ENCODE results near the gene TCEA2.

Gene TCEA2

GRCh38 chr20:64067733-64068307, 4.8 kb downstream of the TCEA2 start:
- TF ChIP-seq EP300 (IDR thresholded peaks at IDR 0.05; ENCODE audit: borderline replicate concordance) = no peak
- TF ChIP-seq FOXM1 (IDR thresholded peaks at IDR 0.05; ENCODE audit: borderline replicate concordance, low read depth) = no peak
- no peak for TF ChIP-seq ZBTB7A (IDR thresholded peaks at IDR 0.05; ENCODE audit: low read depth)
- TF ChIP-seq YY1 (IDR thresholded peaks at IDR 0.05; ENCODE audit: low read depth) = no peak
- TF ChIP-seq TCF12 (IDR thresholded peaks at IDR 0.05; ENCODE audit: low read depth) = no peak
- TF ChIP-seq EGR1 (IDR thresholded peaks at IDR 0.05) = no peak
- TF ChIP-seq RAD21 (IDR thresholded peaks at IDR 0.05; ENCODE audit: low read depth) = no peak
- TF ChIP-seq, protein P1, sequence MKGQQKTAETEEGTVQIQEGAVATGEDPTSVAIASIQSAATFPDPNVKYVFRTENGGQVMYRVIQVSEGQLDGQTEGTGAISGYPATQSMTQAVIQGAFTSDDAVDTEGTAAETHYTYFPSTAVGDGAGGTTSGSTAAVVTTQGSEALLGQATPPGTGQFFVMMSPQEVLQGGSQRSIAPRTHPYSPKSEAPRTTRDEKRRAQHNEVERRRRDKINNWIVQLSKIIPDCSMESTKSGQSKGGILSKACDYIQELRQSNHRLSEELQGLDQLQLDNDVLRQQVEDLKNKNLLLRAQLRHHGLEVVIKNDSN (IDR thresholded peaks at IDR 0.05) = no peak
- no peak for TF ChIP-seq TAF1 (IDR thresholded peaks at IDR 0.05; ENCODE audit: low read depth)
- TF ChIP-seq NFIC (IDR thresholded peaks at IDR 0.05) = no peak
- TF ChIP-seq MAX (IDR thresholded peaks at IDR 0.05) = no peak
- TF ChIP-seq TEAD4 (IDR thresholded peaks at IDR 0.05) = no peak
- no peak for TF ChIP-seq CEBPB (IDR thresholded peaks at IDR 0.05)
- no peak for TF ChIP-seq REST (IDR thresholded peaks at IDR 0.05; ENCODE audit: low read depth)
- no peak for TF ChIP-seq CREB1 (IDR thresholded peaks at IDR 0.05; ENCODE audit: low read depth)

DNA sequence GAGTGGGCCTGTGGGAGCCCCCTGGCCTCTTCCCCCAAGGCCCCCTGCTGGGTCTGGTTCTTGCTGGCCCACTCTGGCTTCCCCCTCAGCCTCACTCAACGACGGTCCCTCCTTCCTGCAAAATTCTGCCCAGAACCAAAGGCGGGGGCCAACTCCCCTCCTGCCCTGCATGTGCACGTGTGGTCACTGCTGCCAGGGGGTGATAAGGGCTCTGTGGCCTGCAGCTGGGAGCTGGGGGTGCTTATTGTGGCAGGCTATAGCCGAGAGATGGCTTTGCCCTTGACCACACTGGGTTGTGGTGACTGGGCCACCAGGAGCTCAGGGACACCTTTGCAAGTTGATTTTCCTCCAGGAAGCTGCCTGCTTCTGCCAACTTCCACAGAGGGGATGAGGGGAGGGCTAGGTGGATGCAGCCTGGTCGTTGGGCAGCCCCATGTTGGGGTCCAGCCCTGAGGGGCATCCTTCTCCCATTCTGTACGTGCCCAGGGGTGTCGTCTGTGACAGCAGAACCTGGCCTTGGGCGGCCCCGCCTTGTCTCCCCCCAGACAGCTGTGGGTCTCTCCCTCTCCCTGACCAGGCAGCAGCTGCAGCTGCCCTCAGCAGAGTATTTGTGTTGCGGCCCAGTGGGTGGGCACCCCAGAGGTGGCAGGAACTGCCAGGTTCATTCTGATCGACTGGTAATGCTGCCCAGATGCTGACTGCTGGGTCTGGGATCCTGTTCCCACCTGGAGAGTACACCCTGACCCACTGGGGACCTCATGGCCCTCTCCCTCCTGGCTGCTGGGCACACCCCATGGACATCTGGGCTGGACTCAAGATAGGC, 5.6 kb downstream of the TCEA2 start:
- TF ChIP-seq EP300 (IDR thresholded peaks at IDR 0.05; ENCODE audit: borderline replicate concordance) (no peak), REST (IDR thresholded peaks at IDR 0.05; ENCODE audit: low read depth) (no peak), ZBTB7A (IDR thresholded peaks at IDR 0.05; ENCODE audit: low read depth) (no peak), MAX (IDR thresholded peaks at IDR 0.05) (no peak), TEAD4 (IDR thresholded peaks at IDR 0.05) (no peak), CREB1 (IDR thresholded peaks at IDR 0.05; ENCODE audit: low read depth) (no peak), FOXM1 (IDR thresholded peaks at IDR 0.05; ENCODE audit: borderline replicate concordance, low read depth) (no peak), YY1 (IDR thresholded peaks at IDR 0.05; ENCODE audit: low read depth) (no peak), CEBPB (IDR thresholded peaks at IDR 0.05) (no peak), TCF12 (IDR thresholded peaks at IDR 0.05; ENCODE audit: low read depth) (no peak), TAF1 (IDR thresholded peaks at IDR 0.05; ENCODE audit: low read depth) (no peak), EGR1 (IDR thresholded peaks at IDR 0.05) (no peak)
- TF ChIP-seq, protein P1 (IDR thresholded peaks at IDR 0.05) = no peak

GRCh38 chr20:64069209-64069613, 6.2 kb downstream of the TCEA2 start:
- TF ChIP-seq TCF12 (IDR thresholded peaks at IDR 0.05; ENCODE audit: low read depth) = no peak
- TF ChIP-seq TAF1 (IDR thresholded peaks at IDR 0.05; ENCODE audit: low read depth) = no peak
- TF ChIP-seq ZBTB7A (IDR thresholded peaks at IDR 0.05; ENCODE audit: low read depth) = no peak

GRCh38 chr20:64069614-64070243, 6.7 kb downstream of the TCEA2 start:
- TF ChIP-seq EGR1 (IDR thresholded peaks at IDR 0.05) (no peak), RAD21 (IDR thresholded peaks at IDR 0.05; ENCODE audit: low read depth) (peak; percentile 25; the same call in 1 of the 2 replicates)

DNA sequence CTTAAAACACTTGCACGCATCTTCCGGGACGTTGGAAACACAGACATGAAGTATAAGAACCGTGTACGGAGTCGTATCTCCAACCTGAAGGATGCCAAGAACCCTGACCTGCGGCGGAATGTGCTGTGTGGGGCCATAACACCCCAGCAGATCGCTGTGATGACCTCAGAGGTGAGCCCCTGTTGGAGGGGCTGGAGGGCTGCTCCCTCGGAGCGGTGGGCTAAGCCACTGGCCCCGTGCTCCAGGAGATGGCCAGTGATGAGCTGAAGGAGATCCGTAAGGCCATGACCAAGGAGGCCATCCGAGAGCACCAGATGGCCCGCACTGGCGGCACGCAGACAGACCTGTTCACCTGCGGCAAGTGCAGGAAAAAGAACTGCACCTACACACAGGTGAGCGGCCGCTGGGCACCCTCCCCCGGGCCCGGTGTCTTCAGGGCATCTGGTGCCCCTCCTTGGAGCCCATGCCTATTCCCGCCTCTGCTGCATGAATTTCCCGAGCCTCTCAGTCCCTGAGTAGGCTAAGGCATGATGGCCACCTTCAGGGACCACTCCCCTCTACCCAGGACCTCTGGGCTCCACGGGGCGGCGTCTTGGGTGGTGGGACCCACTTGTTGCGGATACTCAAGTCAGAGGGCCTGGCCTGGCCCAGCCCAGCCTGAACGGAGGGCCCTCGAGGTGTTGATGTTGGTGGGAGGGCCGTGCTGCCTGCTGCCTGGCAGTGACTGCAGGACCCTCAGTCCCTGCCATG, 7.4 kb downstream of the TCEA2 start:
- TF ChIP-seq TCF12 (IDR thresholded peaks at IDR 0.05; ENCODE audit: low read depth) = no peak
- TF ChIP-seq ZBTB7A (IDR thresholded peaks at IDR 0.05; ENCODE audit: low read depth) = no peak

All from Ishikawa (cell line).